ENCODE data around the gene PLA2G3.

Gene PLA2G3

DNA sequence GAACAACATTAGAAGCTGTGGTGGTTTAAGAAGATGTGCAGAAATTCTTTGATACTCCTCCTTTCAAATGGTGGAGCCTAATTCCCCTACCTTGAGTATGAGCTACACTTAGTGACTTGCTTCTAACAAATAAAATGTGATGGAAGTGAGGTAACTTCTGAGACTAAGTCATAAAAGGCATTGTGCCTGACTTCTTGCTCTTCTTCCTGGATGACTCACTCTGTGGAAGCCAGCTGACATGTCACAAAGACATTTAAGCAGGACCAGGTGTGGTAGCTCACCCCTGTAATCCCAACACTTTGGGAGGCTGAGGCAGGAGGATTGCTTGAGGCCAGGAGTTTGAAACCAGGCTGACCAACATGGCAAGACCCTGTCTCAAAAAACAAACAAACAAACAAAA is 3.9 kb upstream of the PLA2G3 start:
- DNase-seq: no peak

DNA sequence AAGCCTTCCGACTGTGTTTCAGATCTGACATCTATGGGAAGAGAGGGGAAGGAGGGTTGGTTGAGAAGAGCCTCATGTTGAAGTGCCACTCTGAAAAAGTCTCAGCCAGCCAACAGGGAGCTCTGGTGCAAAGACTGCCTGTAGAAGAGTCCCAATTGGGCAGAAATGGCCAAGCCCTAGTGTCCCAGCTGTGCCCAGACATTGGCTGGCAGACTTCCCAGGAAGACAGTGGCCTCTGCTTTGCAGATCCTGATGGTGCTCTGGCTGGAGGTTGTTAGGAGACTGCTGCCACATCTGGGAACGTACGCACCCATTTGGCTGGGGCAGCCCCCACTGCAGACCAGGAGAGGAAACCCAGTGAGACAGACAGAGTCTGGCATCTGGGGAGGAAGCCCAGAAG is 3.2 kb upstream of the PLA2G3 start:
- no peak for DNase-seq

DNA sequence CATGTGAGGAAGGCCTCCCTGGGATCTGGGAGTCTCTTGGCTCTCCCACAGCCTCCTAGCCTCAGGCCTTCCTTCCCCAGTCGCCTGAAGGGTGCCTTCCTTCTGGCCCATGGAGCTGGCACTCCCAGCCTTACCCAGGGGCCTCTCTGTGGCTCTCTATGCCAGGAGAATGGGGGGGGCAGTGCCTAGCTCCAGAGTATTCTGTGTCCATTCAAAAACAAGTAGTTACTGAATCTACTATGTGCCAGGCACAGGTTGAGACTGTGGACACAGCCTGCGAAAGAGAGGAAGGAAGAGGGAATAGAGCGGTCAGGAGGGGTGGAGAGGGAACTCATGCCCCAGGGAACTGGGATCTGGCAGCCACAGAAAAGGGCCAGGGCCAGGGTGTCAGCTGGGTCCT is 2.7 kb upstream of the PLA2G3 start:
- no peak for DNase-seq

DNA sequence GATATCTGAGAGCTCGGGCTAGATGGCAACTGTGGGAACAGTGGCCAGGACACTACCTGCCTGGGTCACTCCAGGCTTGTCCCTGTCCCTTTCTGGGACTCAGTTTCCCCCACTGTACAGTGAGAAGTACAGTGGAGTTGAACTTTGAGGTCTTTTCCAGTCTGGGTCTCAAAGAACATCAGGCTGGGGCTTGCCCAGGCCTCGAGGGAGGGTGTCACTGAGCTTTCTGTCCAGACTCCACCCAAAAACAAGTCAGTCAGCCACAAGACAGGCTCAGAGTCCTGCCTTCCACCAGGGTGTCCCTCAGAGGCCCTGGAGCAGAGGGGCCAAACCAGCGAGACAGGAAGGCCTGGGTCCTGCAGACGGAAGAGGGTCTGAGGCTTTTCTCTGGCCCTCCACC is 2.0 kb upstream of the PLA2G3 start:
- no peak for DNase-seq

DNA sequence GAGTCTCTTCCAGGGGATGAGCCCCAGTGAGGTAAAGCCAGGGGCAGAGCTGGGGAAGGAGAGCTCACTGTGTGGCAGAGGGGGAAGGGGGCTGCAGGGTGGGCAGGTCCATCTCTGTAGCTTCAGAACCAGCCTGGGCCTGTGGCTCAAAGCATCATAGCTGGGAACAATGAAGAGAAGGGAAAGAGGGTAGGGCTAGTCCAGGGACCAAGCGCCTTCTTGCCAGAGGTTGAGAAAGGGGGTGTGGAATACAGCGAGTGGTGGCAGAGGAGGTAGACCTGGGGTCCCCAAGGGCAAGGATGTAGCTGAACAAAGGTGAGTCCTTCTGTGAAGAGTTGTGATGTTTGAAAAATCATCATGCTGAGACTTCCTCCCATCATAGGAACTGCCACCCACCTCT is 1.2 kb upstream of the PLA2G3 start:
- no peak for DNase-seq

DNA sequence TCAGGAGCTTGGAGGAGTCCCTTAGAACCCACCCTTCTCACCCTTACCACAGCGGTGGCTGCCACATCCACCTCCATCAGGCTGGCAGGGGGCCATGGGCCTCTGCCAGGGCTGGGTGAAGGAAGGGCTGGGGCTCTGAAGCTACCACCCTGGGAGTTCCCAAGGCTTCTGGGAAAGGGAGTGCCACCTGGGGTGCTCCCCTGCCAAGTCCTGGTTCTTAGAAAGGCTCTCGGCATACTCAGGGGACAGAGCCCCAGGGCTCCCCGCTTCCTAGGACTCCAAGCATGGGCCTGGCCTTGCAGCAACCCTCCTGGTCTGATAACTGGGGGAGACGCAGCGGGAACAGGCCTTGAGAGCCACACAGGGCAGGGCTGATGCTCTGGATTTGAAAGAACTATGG is 438 bp upstream of the PLA2G3 start:
- DNase-seq: no peak

DNA sequence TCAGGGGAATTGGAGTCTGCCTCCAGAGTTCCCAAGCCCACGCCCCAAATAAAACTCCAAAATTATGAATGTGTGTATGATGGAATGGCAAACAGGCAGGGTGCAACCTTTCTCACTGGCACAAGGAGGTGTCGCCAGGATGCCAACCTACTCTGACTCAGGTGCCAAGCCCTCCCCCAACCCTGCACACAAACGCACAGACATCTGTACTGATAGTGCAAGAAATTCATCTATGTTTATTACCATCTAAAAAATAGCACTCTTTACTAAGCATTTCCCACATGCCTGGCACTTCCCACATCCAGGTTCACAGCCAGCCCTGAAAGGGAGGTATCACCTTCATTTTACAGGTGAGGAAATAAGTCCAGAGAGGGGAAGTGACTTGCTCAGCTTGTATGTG is 1.2 kb downstream of the PLA2G3 start:
- DNase-seq: no peak

DNA sequence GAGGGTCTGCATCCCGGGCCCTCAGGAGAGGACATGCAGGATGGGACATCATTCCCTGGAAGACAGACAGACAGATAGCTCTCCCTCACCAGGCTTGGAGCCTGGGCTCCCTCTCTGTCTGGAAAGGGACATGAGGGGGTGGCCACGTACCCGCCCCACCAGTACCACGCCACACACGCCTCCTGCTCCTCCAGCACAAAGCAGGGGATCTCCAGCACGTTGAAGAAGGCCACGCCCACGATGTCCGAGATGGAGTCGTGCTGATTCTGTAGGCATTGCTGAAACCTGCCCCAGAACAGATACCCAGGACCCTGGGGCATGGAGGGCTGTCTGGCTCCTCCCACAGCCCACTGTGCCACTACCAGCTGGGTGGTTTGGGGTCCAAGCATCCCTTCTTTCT is 2.2 kb downstream of the PLA2G3 start:
- DNase-seq: no peak

DNA sequence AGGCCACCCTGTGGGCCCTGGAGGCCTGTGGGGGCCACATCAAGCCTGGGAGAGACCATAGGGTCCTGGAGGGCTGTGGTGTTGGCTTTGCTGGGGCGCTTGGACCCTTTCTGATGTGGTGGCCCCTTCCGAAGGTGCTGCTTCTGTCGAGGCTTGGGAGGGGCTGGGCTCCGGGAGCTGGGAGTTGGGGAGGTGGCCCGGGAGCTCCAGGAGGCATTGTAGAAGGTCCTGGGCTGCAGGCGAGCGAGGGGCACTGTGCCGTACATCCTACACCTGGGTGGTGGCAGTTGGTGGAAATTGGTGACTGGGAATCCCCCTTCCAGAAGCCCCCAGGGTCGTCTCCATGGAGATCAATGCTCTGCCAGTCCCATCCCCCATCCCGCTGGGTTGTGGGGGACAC is 2.6 kb downstream of the PLA2G3 start:
- DNase-seq: no peak

DNA sequence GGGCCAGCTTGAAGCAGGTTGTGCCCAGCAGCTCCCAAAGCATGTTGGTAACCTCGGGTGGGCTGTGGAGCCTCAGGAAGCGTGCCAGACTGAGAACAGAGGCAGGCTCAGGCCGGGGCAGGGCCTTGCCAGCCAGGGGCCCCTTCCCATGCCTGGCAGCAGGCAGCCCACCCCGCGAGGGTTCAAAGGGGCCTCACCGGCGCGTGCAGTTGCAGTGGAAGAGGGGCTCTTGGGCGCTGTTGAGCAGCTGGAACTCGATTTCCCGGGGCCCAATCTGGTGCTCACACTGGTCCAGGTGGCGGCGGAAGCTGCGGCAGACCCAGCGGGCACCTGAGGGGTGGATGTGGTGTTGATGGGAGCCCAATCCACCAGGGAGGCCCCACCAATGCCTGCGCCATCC is 3.6 kb downstream of the PLA2G3 start:
- DNase-seq: no peak

DNA sequence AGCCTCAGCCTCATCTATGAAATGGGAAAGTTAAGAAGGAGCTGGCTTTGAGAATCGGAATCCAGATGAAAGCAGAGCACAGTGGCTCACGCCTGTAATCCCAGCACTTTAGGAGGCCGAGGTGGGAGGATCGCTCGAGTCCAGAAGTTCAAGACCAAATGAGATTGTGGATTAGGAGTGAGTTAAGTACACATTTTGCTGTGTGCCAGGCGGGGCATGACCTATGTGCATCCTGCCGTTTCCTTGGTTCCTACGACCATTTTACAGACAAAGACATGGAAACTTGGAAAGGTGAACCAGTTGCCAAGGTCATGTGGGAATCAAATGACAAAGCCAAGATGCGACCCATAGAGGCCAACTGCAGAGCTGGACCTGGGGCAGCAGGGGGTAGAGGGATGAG is 4.2 kb downstream of the PLA2G3 start:
- DNase-seq: no peak

DNA sequence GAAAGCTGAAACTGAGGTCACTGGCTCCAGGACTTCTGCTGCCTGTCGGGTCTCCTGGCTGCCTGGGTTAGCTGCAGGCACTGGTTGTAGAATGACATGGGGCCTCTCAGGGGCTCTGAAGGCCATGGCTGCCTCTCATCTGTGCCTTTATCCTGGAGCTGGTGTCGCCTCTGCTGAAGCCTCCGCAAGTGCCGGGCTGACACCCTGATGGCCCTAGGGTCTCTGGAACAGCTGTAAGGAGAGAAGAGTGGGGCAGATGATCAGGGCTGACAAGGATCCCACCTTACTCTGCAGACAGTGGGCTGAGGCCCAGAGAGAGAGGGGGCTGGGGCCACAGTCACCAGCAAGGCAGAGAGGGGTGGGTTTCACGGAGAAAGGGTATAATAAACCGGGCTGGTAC is 4.6 kb downstream of the PLA2G3 start:
- no peak for DNase-seq

DNA sequence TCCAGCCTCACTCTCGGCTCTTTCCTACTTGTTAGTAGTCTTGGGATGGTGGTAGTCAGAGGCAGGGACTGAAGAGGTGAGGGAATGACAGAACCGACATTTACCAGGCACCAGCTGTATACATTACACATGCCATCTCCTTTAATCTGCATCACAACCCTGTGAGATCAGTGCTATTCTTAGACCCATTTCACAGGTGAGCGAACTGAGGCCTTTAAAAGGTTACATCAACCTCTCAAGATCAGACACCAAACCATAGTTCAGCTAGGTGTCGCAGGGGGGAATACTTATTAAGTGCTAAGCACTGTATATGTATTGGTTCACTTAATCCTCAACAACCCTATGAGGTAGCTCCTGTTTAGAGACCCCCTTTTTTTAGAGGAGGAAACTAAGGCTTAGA is 5.6 kb downstream of the PLA2G3 start:
- no peak for DNase-seq

DNA sequence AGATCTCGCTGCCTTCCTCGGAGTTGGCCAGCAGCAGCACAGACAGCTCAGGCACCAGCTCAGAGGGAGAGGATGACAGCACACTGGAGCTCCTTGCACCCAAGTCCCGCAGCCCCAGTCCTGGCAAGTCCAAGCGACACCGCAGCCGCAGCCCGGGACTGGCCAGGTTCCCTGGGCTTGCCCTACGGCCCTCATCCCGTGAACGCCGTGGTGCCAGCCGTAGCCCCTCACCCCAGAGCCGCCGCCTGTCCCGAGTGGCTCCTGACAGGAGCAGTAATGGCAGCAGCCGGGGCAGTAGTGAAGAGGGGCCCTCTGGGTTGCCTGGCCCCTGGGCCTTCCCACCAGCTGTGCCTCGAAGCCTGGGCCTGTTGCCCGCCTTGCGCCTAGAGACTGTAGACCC is 6.4 kb downstream of the PLA2G3 start:
- no peak for DNase-seq

DNA sequence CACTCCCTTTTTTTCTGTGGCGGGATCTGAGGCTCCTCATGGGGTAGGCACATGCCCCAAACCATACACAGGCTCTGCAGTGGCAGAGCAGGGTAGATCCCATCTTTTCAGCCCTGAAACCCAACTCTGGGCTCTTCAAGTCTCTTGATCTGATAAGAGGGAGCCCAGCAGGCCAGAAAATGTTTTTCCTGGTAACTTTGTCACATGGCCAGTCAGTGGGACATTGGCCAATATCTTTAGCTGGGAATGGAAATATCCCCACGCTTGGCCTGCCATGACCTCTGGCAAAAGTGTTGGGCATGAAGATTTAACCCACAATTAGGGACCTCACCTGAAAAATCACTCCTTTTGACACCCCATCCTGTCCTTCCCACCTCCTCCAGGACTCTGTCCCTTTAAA is 9.4 kb downstream of the PLA2G3 start:
- no peak for DNase-seq

DNA sequence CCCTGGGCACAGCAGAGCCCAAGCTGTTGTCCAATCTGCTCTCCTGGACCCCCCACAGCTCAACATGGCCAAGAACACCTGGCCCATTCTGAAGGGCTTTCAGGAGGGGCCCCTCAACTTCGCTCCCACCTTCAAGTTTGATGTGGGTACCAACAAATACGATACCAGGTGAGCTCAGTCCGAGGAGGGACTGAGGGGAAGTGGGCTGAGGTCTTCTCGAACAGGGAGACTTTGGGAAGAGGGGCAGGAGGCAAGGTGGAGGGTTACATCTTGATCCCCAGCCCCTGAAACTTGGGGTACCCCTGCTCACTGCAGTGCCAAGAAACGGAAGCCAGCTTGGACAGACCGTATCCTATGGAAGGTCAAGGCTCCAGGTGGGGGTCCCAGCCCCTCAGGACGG is 12.2 kb downstream of the PLA2G3 start:
- no peak for DNase-seq

DNA sequence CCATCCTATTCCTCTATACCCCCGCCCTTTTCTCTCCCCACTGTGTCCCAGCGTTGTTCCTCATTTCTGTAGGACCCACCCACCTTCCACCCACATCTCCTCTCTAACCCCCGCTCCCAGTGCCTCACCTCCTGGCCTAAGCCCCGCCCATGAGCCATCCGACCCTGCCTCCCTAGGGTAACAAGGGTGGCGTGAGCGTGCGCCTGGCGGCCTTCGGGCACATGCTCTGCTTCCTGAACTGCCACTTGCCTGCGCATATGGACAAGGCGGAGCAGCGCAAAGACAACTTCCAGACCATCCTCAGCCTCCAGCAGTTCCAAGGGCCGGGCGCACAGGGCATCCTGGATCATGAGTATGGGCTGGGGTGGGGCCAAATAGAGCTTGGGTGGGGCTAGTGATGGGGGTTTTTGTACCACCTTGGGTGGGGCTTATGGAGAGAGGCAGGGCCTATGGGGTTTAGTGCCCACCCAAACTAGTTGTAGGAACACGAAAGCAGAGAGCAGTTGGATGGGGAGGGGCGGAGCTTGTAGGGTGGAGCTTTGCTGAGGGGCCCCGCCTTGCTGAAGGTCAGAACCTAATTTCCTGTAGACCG is 13.0 kb downstream of the PLA2G3 start:
- no peak for DNase-seq

DNA sequence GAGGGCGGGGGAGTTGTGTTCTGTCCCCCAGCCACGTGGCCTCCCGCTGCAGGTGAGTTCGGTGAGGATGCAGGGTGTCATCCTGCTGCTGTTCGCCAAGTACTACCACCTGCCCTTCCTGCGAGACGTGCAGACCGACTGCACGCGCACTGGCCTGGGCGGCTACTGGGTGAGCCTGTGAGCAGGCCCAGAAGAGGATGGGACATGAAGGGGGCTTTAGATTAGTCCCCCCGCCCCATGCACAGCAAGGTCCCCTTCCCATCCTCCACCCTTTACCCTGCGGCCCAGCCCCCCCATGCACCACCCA is 13.5 kb downstream of the PLA2G3 start:
- no peak for DNase-seq

DNA sequence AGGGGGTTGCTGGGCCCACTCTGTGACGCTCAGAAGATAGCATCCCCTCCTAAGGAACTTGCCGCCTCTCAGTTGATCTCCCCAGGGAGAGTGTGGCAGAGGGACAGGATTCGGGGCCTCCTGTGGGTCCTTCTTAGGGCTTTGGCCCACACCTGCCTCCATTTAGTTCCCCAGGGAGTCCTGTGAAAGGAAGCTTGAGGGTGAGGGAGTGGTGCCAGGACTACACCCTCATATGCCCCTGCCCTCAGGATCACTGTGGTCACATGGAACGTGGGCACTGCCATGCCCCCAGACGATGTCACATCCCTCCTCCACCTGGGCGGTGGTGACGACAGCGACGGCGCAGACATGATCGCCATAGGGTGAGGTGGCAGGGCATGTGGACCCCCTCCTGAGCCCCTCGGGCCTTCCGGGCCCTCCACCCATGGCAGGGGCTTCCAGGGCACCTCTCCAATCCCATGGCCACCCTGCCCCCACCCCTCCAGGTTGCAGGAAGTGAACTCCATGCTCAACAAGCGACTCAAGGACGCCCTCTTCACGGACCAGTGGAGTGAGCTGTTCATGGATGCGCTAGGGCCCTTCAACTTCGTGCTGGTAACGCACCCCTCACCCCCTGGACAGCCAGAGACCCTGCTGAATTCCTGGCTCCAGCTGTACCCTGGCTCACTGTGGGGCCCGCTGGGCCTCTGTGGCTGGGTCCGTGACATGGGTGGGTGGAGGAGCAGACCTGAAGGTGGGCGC is 14.0 kb downstream of the PLA2G3 start:
- no peak for DNase-seq

DNA sequence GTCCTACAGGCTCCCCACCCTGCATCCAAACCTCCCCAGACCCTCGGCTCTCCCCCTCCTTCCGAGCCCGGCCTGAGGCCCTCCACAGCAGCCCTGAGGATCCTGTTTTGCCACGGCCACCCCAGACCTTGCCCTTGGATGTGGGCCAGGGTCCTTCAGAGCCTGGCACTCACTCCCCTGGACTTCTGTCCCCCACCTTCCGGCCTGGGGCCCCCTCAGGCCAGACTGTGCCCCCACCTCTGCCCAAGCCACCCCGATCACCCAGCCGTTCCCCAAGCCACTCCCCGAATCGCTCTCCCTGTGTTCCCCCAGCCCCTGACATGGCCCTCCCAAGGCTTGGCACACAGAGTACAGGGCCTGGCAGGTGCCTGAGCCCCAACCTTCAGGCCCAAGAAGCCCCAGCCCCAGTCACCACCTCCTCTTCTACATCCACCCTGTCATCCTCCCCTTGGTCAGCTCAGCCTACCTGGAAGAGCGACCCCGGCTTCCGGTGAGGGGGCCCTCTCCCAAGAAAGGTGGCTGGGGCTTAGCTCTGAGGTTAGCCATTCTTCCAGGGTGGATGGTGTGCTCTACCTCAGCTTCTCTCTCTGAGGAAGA is 14.7 kb downstream of the PLA2G3 start:
- DNase-seq: no peak

DNA sequence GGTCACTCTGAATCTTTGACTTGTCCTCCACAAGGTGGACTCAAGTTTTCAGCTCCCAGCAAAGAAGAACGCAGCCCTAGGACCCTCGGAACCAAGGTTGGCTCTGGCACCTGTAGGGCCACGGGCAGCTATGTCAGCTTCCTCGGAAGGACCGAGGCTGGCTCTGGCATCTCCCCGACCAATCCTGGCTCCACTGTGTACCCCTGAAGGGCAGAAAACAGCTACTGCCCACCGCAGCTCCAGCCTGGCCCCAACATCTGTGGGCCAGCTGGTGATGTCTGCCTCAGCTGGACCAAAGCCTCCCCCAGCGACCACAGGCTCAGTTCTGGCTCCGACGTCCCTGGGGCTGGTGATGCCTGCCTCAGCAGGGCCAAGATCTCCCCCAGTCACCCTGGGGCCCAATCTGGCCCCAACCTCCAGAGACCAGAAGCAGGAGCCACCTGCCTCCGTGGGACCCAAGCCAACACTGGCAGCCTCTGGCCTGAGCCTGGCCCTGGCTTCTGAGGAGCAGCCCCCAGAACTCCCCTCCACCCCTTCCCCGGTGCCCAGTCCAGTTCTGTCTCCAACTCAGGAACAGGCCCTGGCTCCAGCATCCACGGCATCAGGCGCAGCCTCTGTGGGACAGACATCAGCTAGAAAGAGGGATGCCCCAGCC is 15.4 kb downstream of the PLA2G3 start:
- DNase-seq: no peak

DNA sequence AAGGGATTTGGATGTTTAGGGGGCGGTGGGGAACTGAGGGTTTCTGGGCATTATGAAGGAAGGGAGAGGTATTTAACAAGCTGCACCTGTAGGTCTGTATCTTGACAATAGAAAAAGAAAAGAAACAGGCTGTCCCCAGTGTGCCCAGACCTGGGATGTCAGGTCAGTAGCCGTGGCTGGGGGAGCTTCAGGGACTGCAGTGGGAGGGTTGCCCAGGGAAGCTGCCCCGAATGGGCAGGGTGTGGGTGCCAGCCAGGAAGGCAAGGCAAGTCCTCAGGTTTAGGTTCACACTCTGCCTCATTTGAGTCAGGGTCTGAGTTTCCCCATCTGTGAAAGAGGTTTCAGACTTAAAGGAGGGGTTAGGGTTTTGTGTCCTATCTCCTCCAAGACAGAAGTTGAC is 16.0 kb downstream of the PLA2G3 start:
- DNase-seq: no peak

DNA sequence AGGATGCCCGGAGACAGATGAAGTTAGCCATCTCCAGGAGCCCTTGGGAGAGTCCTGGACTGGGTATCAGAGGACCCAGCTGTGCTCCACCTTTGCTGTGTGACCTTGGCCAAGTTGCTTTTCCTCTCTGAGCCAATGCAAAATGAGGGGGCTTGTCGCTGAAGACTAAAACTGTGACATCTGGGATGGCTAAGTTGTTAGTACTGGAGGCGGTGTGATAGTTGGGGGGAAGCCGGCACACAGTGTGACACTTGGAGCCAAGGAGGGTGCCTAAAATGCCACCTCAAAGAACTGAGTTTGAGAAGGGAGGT is 17.1 kb downstream of the PLA2G3 start:
- DNase-seq: no peak

DNA sequence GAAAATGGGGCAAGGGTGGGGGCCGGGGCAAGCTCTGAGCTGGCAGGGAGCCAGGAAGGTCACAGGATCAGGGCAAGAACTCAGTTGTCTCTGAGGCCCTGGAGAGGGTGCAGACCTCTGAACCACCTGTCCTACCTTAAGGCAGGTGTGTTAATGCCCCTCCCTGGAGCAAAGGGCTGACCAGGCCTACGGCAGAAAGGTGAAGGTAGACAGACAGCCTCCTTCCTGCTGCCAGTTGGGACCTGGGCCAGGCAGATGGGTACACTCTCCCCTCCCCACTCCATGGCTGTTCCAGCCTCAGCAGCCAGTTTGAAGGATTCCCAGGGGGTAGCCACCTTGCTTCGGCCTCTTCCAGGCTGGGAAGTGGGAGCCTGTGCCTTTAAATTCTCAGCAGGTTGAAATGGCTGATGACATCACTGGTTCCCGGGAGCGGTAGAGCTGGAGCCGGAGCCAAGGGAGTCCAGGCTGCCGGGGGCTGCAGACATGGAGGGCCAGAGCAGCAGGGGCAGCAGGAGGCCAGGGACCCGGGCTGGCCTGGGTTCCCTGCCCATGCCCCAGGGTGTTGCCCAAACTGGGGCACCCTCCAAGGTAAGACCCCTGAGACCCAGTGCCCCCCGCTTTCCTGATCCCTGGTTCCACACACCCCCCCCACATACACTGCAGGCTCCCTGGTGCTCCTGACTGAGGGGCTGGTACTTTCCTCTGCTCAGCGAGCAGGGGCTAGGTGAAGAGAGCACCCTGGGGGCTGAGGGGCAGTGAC is 17.6 kb downstream of the PLA2G3 start, which contains the start of gene INPP5J:
TSS of gene INPP5J (plus strand) at position 435 of the 760 bp plus-strand sequence. CDS start at position 484, 49 bp downstream.
- DNase-seq: no peak

Data from CD4-positive, alpha-beta T cell treated with Interleukin-21 for 1 hour (primary cell).